Measurements from ENCODE around the gene BAD.
"Not testable (repeated sequence)": the region's sequence is repeated elsewhere in the genome, so short reads cannot be mapped to it uniquely, and the experiment has no call there.

BAD gene

DNA sequence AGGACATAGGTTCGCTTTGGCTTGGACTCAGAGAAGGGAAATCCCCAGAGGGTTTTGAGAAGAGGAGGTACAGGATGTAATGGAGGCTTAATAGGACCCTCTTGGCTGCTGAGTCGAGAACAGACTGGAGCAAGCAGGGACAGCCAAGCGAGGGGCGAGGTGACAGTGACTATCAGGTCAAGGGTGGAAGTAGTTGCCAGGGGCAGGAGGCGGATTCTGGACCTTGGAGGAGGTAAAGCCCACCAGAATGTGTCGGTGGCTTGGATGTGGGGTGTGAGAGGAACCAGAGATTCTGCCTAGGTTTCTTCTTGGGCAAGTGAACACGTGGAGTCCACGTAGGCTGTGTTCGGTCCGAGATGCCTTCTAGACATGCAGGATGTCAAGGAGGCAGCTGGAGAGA, 28.5 kb upstream of the BAD start:
- H3K4me1 ChIP-seq, result peaks cover 0 to 11% (median 9%) of the 10 kb centered on the region in 4 donors
- peaks cover 8 to 35% (median 20%) of the 10 kb centered on the region in 3 donors for H3K36me3 ChIP-seq
- DNase-seq, result no peak
- no peak overlapping the region for H3K4me3 ChIP-seq
- peak overlapping the region; percentile 40 to 58 for H3K27ac ChIP-seq
- TF ChIP-seq, protein P1, sequence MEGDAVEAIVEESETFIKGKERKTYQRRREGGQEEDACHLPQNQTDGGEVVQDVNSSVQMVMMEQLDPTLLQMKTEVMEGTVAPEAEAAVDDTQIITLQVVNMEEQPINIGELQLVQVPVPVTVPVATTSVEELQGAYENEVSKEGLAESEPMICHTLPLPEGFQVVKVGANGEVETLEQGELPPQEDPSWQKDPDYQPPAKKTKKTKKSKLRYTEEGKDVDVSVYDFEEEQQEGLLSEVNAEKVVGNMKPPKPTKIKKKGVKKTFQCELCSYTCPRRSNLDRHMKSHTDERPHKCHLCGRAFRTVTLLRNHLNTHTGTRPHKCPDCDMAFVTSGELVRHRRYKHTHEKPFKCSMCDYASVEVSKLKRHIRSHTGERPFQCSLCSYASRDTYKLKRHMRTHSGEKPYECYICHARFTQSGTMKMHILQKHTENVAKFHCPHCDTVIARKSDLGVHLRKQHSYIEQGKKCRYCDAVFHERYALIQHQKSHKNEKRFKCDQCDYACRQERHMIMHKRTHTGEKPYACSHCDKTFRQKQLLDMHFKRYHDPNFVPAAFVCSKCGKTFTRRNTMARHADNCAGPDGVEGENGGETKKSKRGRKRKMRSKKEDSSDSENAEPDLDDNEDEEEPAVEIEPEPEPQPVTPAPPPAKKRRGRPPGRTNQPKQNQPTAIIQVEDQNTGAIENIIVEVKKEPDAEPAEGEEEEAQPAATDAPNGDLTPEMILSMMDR (IDR thresholded peaks at IDR 0.05), result no peak
- H3K9me3 ChIP-seq, result no peaks in the 10 kb centered on the region
- no peaks in the 10 kb centered on the region for H3K27me3 ChIP-seq
- intact Hi-C loops (cut with DNase I; ENCODE audit: low total_unique reads), result no loop called here

DNA sequence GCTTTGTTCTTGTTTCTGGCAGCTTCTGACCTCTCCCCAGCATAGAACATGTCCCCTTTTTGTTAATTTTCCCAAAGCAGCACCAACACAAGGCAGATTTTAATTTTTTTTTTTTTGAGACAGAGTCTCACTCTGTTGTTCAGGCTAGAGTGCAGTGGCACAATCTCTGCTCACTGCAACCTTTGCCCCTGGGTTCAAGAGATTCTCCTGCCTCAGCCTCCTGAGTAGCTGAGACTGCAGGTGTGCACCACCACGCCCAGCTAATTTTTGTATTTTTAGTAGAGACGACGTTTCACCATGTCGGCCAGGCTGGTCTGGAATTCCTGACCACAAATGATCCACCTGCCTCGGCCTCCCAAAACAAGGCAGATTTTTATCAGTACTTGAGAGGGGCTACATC, 23.3 kb upstream of the BAD start:
- H3K9me3 ChIP-seq; intact Hi-C loops (cut with DNase I; ENCODE audit: low total_unique reads); H3K27me3 ChIP-seq; DNase-seq; H3K36me3 ChIP-seq; H3K4me3 ChIP-seq: not testable (repeated sequence)
- Histone ChIP-seq H3K4me1 (peaks cover 0 to 27% (median 15%) of the 10 kb centered on the region in 4 donors), H3K27ac (peak overlapping the region in 1 of 2 donors; percentile 80)

DNA sequence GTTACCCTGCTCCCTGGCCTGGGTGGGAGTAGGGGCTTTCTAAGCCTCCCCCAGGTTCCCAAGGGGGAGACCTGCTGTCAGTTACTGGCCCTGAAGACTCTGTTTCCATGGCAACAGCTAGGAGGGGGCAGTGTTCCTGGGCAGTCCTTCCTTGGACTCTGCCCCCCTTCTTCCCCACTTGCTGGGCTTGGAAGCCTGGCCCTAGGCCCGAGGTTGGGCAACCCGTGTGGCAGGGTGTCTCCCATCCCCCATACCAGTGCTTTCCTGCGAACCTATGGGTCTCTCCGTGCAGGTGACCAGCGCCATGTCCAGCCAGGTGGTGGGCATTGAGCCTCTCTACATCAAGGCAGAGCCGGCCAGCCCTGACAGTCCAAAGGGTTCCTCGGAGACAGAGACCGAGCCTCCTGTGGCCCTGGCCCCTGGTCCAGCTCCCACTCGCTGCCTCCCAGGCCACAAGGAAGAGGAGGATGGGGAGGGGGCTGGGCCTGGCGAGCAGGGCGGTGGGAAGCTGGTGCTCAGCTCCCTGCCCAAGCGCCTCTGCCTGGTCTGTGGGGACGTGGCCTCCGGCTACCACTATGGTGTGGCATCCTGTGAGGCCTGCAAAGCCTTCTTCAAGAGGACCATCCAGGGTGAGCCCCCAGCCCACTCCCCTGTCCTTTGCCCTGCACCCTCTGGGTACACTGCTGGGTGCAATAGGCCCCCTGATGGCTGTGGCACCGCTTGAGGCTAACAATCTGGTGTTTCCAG, 22.6 kb upstream of the BAD start:
- Histone ChIP-seq H3K9me3 (no peaks in the 10 kb centered on the region), H3K4me1 (peaks cover 0 to 27% (median 15%) of the 10 kb centered on the region in 4 donors), H3K4me3 (peak overlapping the region; percentile 66 to 86), H3K27me3 (peaks cover 0 to 11% of the 10 kb centered on the region in 2 donors), H3K27ac (peak overlapping the region; percentile 80 to 81), H3K36me3 (no peaks in the 10 kb centered on the region)
- intact Hi-C loops (cut with DNase I; ENCODE audit: low total_unique reads), result no loop called here
- TF ChIP-seq, protein P1 (IDR thresholded peaks at IDR 0.05), result no peak
- peak in 1 of 2 donors; percentile 81 for DNase-seq

DNA sequence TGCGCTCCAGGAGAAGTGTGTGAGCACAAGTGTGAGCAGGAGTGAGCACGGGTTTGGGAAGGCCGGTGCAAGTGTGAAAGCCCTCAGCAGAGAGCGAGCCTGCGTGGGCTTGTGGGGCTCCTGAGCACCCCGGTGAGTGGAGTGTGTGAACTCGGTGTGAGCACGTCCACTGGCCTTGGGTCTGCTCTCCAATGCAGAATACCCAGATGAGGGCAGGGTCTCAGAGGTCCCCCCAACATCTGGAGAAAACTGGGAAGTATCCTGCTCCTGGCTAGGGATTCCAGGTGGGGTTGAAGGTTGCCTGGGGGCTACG, 22.1 kb upstream of the BAD start:
- peaks cover 0 to 27% (median 15%) of the 10 kb centered on the region in 4 donors for H3K4me1 ChIP-seq
- H3K36me3 ChIP-seq, result no peaks in the 10 kb centered on the region
- no peak for DNase-seq
- peak overlapping the region; percentile 80 to 81 for H3K27ac ChIP-seq
- H3K9me3 ChIP-seq, result no peaks in the 10 kb centered on the region
- H3K4me3 ChIP-seq, result peak overlapping the region; percentile 66 to 86
- intact Hi-C loops (cut with DNase I; ENCODE audit: low total_unique reads), result no loop called here
- TF ChIP-seq, protein P1 (IDR thresholded peaks at IDR 0.05), result no peak
- H3K27me3 ChIP-seq, result peaks cover 0 to 16% of the 10 kb centered on the region in 2 donors

DNA sequence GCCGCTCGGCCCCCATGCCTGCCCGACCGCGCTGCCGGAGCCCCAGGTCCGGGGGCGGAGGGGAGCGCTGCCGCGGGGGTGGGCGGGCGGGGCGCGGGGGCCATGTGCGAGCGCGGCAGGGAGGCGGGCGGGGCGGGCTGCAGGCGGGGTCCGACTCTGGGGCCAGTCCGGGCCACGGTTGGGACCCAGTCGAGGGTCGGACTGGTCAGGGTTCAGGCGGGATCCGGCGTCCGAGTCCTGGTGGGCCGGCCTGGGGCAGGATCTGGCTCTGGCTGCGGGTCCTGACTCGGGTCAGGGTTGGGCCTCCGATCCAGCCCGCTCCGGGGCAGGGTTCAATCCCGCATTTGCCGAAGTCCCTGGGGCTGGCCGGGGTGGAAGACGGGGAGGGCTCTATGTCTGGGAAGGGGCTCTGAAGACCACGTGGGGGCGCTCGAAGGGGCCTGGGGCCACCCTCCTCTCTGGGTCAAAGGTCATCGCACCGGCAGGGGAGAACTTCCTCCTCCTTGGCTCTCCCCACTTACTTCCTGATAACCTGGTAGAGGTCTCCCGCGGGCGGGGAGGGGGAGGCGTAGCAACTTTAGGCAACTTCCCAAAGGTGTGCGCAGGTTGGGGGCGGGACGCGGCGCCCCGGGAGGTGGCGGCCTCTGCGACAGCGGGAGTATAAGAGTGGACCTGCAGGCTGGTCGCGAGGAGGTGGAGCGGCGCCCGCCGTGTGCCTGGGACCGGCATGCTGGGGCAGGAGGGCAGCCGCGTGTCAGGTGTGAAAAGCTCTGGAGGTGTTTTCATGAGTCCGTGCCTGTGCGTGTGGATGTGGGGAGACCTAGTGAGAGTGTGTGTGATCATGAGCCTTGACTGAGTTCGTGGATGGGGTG, 21.5 kb upstream of the BAD start:
- intact Hi-C loops (cut with DNase I; ENCODE audit: low total_unique reads), result no loop called here

More for the DNA sequence above, 21.5 kb upstream of the BAD start:
- TF ChIP-seq, protein P1 (IDR thresholded peaks at IDR 0.05), result peak in 1 of 2 experiments; percentile 11
- Histone ChIP-seq H3K4me3 (peak overlapping the region; percentile 66 to 86), H3K27me3 (peaks cover 0 to 17% of the 10 kb centered on the region in 2 donors), H3K9me3 (no peaks in the 10 kb centered on the region), H3K27ac (peak overlapping the region; percentile 80 to 81), H3K36me3 (no peaks in the 10 kb centered on the region), H3K4me1 (peaks cover 0 to 32% (median 18%) of the 10 kb centered on the region in 4 donors)
- DNase-seq, result peak; percentile 54 to 80

Data from tibial artery (tissue), 4 donors.